Measurements from ENCODE around the gene PTPN3. TPM values are rescaled to one million over a fixed set of nuclear protein-coding genes. Genes with fewer than 3 reads are reported as not detected.

The PTPN3 gene
- total and polyA plus RNA-seq, 2 donors (not counting 1 experiment from before 2014, with no cell fraction given), result 1.4 to 2.3 TPM

GRCh38 chr9:109430231-109430630, 67.9 kb downstream of the PTPN3 start:
- Histone ChIP-seq H3K4me2 (ENCODE audit: extremely low read depth, insufficient read depth, low read length) (no peak overlapping the region), H3K4me1 (ENCODE audit: control insufficient read depth, extremely low read depth, insufficient read depth, low read length) (no peaks in the 10 kb centered on the region), H3K9me3 (ENCODE audit: control insufficient read depth, insufficient read depth, low read depth, low read length) (no peaks in the 10 kb centered on the region), H3K4me3 (replicated peaks in 1 of 4; ENCODE audit: control extremely low read depth in 1 of 4, insufficient read depth in 1 of 4, low read depth in 3 of 4, low read length in 4 of 4) (no peak overlapping the region), H3K79me2 (ENCODE audit: control insufficient read depth, insufficient read depth, low read length) (no peaks in the 10 kb centered on the region), H3K27me3 (ENCODE audit: control insufficient read depth, insufficient read depth, low read length) (no peaks in the 10 kb centered on the region), H3K27ac (ENCODE audit: insufficient read depth, low read length) (no peak overlapping the region), H3K36me3 (ENCODE audit: control insufficient read depth, insufficient read depth, low read length) (no peaks in the 10 kb centered on the region), H4K20me1 (ENCODE audit: control insufficient read depth, extremely low read depth, insufficient read depth, low read length) (no peaks in the 10 kb centered on the region), H2AFZ (ENCODE audit: low read length) (no peak overlapping the region), H3K9ac (ENCODE audit: insufficient read depth, low read length) (no peak overlapping the region)
- DNase-seq (ENCODE audit: low read depth in 2 of 2), result no peak
- TF ChIP-seq CTCF (conservative IDR thresholded peaks at IDR 0.05 in 1 of 2, IDR thresholded peaks at IDR 0.05 in 1 of 2; ENCODE audit: low read depth in 1 of 2, low read length in 2 of 2), result no peak
- TF ChIP-seq EZH2 (IDR thresholded peaks at IDR 0.05; ENCODE audit: low read length, missing control alignments), result no peak

GRCh38 chr9:109428854-109429253, 69.3 kb downstream of the PTPN3 start:
- Histone ChIP-seq H3K9me3 (ENCODE audit: control insufficient read depth, insufficient read depth, low read depth, low read length) (no peaks in the 10 kb centered on the region), H4K20me1 (ENCODE audit: control insufficient read depth, extremely low read depth, insufficient read depth, low read length) (no peaks in the 10 kb centered on the region), H3K79me2 (ENCODE audit: control insufficient read depth, insufficient read depth, low read length) (no peaks in the 10 kb centered on the region), H3K9ac (ENCODE audit: insufficient read depth, low read length) (no peak overlapping the region), H3K4me1 (ENCODE audit: control insufficient read depth, extremely low read depth, insufficient read depth, low read length) (no peaks in the 10 kb centered on the region), H3K27me3 (ENCODE audit: control insufficient read depth, insufficient read depth, low read length) (no peaks in the 10 kb centered on the region), H2AFZ (ENCODE audit: low read length) (no peak overlapping the region), H3K27ac (ENCODE audit: insufficient read depth, low read length) (no peak overlapping the region), H3K4me2 (ENCODE audit: extremely low read depth, insufficient read depth, low read length) (no peak overlapping the region), H3K36me3 (ENCODE audit: control insufficient read depth, insufficient read depth, low read length) (no peaks in the 10 kb centered on the region), H3K4me3 (replicated peaks in 1 of 4; ENCODE audit: control extremely low read depth in 1 of 4, insufficient read depth in 1 of 4, low read depth in 3 of 4, low read length in 4 of 4) (no peak overlapping the region)
- no peak for DNase-seq (ENCODE audit: low read depth in 2 of 2)
- TF ChIP-seq CTCF (conservative IDR thresholded peaks at IDR 0.05 in 1 of 2, IDR thresholded peaks at IDR 0.05 in 1 of 2; ENCODE audit: low read depth in 1 of 2, low read length in 2 of 2) (no peak), EZH2 (IDR thresholded peaks at IDR 0.05; ENCODE audit: low read length, missing control alignments) (no peak)

- H3K9ac ChIP-seq (ENCODE audit: insufficient read depth, low read length), result no peak overlapping the region
- H2AFZ ChIP-seq (ENCODE audit: low read length), result no peak overlapping the region
- no peaks in the 10 kb centered on the region for H3K9me3 ChIP-seq (ENCODE audit: control insufficient read depth, insufficient read depth, low read depth, low read length)
- H3K4me1 ChIP-seq (ENCODE audit: control insufficient read depth, extremely low read depth, insufficient read depth, low read length), result no peaks in the 10 kb centered on the region
- H3K4me2 ChIP-seq (ENCODE audit: extremely low read depth, insufficient read depth, low read length), result no peak overlapping the region
- no peaks in the 10 kb centered on the region for H3K79me2 ChIP-seq (ENCODE audit: control insufficient read depth, insufficient read depth, low read length)
- H4K20me1 ChIP-seq (ENCODE audit: control insufficient read depth, extremely low read depth, insufficient read depth, low read length), result no peaks in the 10 kb centered on the region
- H3K4me3 ChIP-seq (replicated peaks in 1 of 4; ENCODE audit: control extremely low read depth in 1 of 4, insufficient read depth in 1 of 4, low read depth in 3 of 4, low read length in 4 of 4), result no peak overlapping the region
- TF ChIP-seq EZH2 (IDR thresholded peaks at IDR 0.05; ENCODE audit: low read length, missing control alignments) (no peak), CTCF (conservative IDR thresholded peaks at IDR 0.05 in 1 of 2, IDR thresholded peaks at IDR 0.05 in 1 of 2; ENCODE audit: low read depth in 1 of 2, low read length in 2 of 2) (no peak)
- DNase-seq (ENCODE audit: low read depth in 2 of 2), result no peak
- H3K36me3 ChIP-seq (ENCODE audit: control insufficient read depth, insufficient read depth, low read length), result no peaks in the 10 kb centered on the region
- H3K27me3 ChIP-seq (ENCODE audit: control insufficient read depth, insufficient read depth, low read length), result no peaks in the 10 kb centered on the region
- H3K27ac ChIP-seq (ENCODE audit: insufficient read depth, low read length), result no peak overlapping the region
Measured at GRCh38 chr9:109427886-109428285, 70.2 kb downstream of the PTPN3 start.
